ENCODE data around the gene EPHB6. TPM values are rescaled to one million over a fixed set of nuclear protein-coding genes. Genes with fewer than 3 reads are reported as not detected.
A peak's percentile ranks its signal among the peaks of the same experiment; 100 is the strongest.

EPHB6 gene
- total and polyA plus RNA-seq, 4 donors, result 15.6 to 54.6 (median 33.9) TPM

DNA sequence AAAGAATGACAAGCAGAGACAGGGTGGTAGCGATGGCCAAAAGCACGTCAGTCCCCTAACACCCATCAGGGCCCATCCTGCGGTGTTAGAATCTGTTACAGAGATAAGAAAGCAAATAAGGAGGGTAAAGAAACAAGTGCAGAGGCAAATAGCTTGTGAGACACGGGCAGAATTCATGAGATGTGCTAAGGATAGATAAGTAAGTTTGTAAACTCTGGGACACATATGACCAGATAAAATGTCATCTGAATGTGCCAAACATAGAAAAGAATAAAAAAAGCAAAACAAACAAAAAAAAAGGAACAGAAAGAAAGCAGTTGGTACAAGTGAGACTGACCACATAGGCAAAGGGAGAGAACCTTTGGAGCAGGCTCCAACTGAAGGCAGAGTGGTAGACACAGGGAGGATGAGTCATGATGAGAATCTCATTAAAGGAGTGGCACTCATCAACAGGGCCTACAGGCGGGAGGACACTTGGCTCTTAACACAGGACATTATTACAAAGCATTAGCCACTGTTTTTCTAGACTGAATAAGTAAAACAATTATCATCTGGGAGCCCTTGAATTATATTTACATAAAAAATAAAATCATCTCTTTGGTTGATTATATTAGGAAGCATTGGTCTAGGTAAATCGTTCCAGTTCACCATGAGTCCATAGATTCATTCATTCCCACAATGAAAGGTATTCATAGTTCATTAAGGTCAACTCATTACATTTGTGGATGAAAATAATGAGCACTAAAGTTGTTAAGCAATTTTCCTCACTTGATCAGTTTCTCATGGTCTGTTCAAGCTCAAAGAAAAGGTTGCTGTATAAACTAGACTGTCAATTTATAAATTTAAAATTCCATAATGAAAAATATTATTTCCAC, 21.5 kb upstream of the EPHB6 start:
- WGBS (ENCODE audit: insufficient coverage), result 73% methylated on average over 2 of the region's 6 CpGs
- Histone ChIP-seq H3K27me3 (ENCODE audit: control insufficient read depth, insufficient read depth, low read length) (no peaks in the 10 kb centered on the region), H3K9me3 (ENCODE audit: control insufficient read depth, insufficient read depth, low read length) (no peaks in the 10 kb centered on the region), H3K4me3 (ENCODE audit: low read depth, low read length) (no peak overlapping the region), H3K36me3 (ENCODE audit: control insufficient read depth, insufficient read depth, low read length) (no peaks in the 10 kb centered on the region), H3K4me1 (ENCODE audit: control insufficient read depth, insufficient read depth, low read length) (no peaks in the 10 kb centered on the region), H3K27ac (ENCODE audit: low read depth, low read length) (no peak overlapping the region)
- DNase-seq (ENCODE audit: low read depth in 4 of 6, low spot score in 6 of 6), result no peak

DNA sequence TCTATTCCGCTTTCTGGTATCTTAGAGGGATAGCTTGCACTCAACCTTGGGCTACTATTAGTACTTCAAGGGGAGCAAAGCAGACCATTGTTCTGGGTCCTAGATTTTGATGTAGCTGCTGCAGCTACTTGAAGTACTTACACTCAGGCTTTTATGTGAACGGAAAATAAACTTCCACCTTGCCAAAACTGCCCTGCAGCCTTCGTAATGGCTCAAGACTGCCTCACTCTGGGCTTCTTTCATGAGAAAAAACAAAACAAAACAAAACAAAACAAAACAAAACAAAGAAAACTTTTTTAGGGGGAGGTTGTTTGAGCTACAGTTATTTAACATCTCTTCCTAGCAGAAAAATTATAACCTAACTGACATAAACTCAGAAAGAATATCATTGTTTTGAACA, 19.4 kb upstream of the EPHB6 start:
- Histone ChIP-seq H3K9me3 (ENCODE audit: control insufficient read depth, insufficient read depth, low read length) (no peaks in the 10 kb centered on the region), H3K27me3 (ENCODE audit: control insufficient read depth, insufficient read depth, low read length) (no peaks in the 10 kb centered on the region), H3K4me3 (ENCODE audit: low read depth, low read length) (no peak overlapping the region), H3K27ac (ENCODE audit: low read depth, low read length) (no peak overlapping the region), H3K36me3 (ENCODE audit: control insufficient read depth, insufficient read depth, low read length) (no peaks in the 10 kb centered on the region), H3K4me1 (ENCODE audit: control insufficient read depth, insufficient read depth, low read length) (no peaks in the 10 kb centered on the region)
- 0% methylated on average over 1 of the region's 3 CpGs for WGBS (ENCODE audit: insufficient coverage)
- no peak for DNase-seq (ENCODE audit: low read depth in 4 of 6, low spot score in 6 of 6)

DNA sequence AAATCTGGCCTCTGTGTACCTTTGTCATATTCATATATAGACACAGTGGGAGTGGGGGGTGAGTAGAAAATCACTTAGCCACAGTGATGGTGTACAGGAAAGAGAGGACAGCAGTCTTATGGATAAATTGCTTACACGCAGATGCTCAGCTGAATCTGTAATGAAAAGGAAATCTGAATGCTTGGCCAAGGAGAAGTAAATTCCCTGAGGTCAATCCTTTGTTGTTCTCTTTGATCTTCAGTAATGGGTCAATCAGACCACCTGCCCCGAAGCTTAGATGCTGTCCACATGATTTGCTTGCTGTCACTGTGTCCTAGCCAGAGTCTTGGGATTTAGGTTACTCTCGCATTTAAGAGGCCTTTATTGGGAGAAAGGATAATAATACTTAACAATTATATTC, 18.4 kb upstream of the EPHB6 start:
- no peak overlapping the region for H3K27ac ChIP-seq (ENCODE audit: low read depth, low read length)
- H3K36me3 ChIP-seq (ENCODE audit: control insufficient read depth, insufficient read depth, low read length), result no peaks in the 10 kb centered on the region
- H3K4me1 ChIP-seq (ENCODE audit: control insufficient read depth, insufficient read depth, low read length), result no peaks in the 10 kb centered on the region
- H3K9me3 ChIP-seq (ENCODE audit: control insufficient read depth, insufficient read depth, low read length), result no peaks in the 10 kb centered on the region
- H3K27me3 ChIP-seq (ENCODE audit: control insufficient read depth, insufficient read depth, low read length), result no peaks in the 10 kb centered on the region
- DNase-seq (ENCODE audit: low read depth in 4 of 6, low spot score in 6 of 6), result no peak
- 77% methylated on average over 2 of the region's 3 CpGs for WGBS (ENCODE audit: insufficient coverage)
- H3K4me3 ChIP-seq (ENCODE audit: low read depth, low read length), result no peak overlapping the region

DNA sequence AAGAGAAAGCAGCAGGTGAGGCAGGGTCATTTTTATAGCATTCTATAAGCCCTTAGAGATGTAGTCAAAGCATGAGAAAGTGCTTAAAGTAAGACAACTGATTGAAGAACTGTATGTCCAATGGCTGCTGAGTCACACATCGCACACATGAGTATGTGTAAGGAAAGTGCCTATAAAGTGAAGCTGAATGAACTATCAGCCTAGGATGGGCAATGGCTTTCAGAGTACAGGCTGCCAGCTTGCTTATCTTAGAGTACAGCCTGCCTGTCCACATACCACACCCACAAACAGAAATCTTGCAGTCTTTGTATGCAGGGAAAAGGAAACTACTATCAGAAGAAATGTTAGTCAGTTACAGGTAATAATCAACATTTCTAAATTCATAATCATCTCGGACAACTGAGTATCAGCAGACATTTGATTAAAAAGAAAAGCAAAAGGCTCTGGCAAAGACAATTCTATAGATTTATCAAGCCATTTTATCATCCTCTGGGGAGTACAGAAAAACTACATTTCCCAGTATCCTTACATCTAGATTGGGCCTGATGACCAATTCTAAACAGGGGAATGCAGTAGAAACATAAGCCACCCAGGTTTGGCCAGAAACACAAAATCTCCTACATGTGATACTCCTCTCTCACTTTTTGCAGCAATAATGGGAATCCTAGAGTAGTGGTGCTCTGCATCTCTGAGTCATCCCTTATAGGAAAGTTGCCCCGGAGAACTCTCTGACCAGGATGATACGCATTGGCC, 16.2 kb upstream of the EPHB6 start:
- Histone ChIP-seq H3K4me3 (ENCODE audit: low read depth, low read length) (no peak overlapping the region), H3K9me3 (ENCODE audit: control insufficient read depth, insufficient read depth, low read length) (no peaks in the 10 kb centered on the region), H3K27ac (ENCODE audit: low read depth, low read length) (no peak overlapping the region), H3K4me1 (ENCODE audit: control insufficient read depth, insufficient read depth, low read length) (no peaks in the 10 kb centered on the region), H3K27me3 (ENCODE audit: control insufficient read depth, insufficient read depth, low read length) (no peaks in the 10 kb centered on the region), H3K36me3 (ENCODE audit: control insufficient read depth, insufficient read depth, low read length) (no peaks in the 10 kb centered on the region)
- no peak for DNase-seq (ENCODE audit: low read depth in 4 of 6, low spot score in 6 of 6)
- 100% methylated on average over 2 of the region's 4 CpGs for WGBS (ENCODE audit: insufficient coverage)

DNA sequence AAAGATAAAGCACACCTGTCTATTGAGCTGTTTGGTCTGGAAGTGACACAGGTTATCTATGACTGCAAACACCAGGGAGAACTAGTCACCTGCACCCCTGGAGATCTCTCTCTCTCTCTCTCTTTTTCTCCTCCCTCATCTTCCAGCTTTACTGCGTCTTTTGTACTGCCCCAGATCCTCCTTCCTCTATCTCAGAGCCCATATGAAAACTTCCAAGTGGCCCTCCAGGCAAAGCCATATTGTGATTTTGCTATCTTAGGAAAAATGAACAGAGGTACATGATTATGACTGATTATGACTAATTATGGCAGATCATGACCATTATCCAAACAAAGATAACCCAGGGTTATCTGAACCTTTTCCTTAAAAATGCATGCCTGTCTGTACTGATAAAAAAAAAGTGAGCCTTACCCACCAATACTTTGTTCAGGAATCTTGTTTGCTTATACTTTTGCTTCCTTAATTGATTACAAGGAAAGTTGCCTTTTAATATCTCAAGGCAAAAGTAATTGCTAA, 12.6 kb upstream of the EPHB6 start:
- H3K4me3 ChIP-seq (ENCODE audit: low read depth, low read length), result no peak overlapping the region
- 83% methylated on average over 1 of the region's 1 CpG for WGBS (ENCODE audit: insufficient coverage)
- H3K27ac ChIP-seq (ENCODE audit: low read depth, low read length), result no peak overlapping the region
- no peaks in the 10 kb centered on the region for H3K4me1 ChIP-seq (ENCODE audit: control insufficient read depth, insufficient read depth, low read length)
- no peak for DNase-seq (ENCODE audit: low read depth in 4 of 6, low spot score in 6 of 6)
- no peaks in the 10 kb centered on the region for H3K9me3 ChIP-seq (ENCODE audit: control insufficient read depth, insufficient read depth, low read length)
- H3K27me3 ChIP-seq (ENCODE audit: control insufficient read depth, insufficient read depth, low read length), result no peaks in the 10 kb centered on the region
- H3K36me3 ChIP-seq (ENCODE audit: control insufficient read depth, insufficient read depth, low read length), result no peaks in the 10 kb centered on the region

DNA sequence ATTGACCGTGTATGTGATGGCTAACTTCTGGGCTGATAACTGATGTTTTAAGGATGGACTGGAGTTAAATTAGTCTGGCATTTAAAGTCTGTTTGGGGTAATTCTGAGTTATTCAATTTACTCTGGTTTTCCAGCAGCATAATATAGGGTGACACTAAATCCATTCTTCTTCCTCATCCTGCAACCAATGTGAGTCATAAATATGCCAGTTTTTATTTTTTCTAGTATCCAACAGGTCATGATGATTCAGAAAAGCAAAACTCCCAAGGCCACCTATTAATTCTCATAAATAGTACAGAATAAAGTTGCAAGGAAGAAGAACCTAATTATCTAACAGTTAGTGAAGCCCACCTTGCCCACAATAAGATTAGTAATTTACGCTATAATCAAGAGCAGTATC, 7.5 kb upstream of the EPHB6 start:
- no peak overlapping the region for H3K27ac ChIP-seq (ENCODE audit: low read depth, low read length)
- H3K4me1 ChIP-seq (ENCODE audit: control insufficient read depth, insufficient read depth, low read length), result no peaks in the 10 kb centered on the region
- H3K36me3 ChIP-seq (ENCODE audit: control insufficient read depth, insufficient read depth, low read length), result no peaks in the 10 kb centered on the region
- H3K27me3 ChIP-seq (ENCODE audit: control insufficient read depth, insufficient read depth, low read length), result no peaks in the 10 kb centered on the region
- no CpG with 5 or more reads among the region's 2 CpGs for WGBS (ENCODE audit: insufficient coverage)
- no peak for DNase-seq (ENCODE audit: low read depth in 4 of 6, low spot score in 6 of 6)
- H3K9me3 ChIP-seq (ENCODE audit: control insufficient read depth, insufficient read depth, low read length), result no peaks in the 10 kb centered on the region
- H3K4me3 ChIP-seq (ENCODE audit: low read depth, low read length), result no peak overlapping the region

DNA sequence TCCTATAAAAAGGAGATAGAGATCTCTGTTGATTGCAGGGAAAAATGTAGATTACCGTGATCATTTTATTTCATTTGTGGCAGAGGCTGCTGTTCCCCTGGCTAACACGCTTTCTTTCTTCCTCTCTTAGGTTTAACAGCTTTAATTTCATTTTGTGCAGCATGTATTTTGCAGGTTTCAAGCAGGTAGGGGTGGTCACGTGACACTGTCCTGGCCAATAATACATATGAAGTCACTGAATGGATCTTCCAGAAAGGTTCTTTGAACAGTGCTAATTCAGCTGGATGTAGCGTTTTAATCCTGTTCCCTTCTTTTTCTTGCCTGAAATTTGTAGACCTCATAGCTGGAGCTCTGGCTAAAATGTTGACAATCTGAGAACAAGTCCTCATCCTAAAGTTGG, 3.6 kb upstream of the EPHB6 start:
- 93% methylated on average over 4 of the region's 4 CpGs for WGBS (ENCODE audit: insufficient coverage)
- Histone ChIP-seq H3K4me3 (ENCODE audit: low read depth, low read length) (no peak overlapping the region), H3K9me3 (ENCODE audit: control insufficient read depth, insufficient read depth, low read length) (no peaks in the 10 kb centered on the region), H3K36me3 (ENCODE audit: control insufficient read depth, insufficient read depth, low read length) (no peaks in the 10 kb centered on the region), H3K27ac (ENCODE audit: low read depth, low read length) (no peak overlapping the region), H3K4me1 (ENCODE audit: control insufficient read depth, insufficient read depth, low read length) (peaks cover 19% of the 10 kb centered on the region), H3K27me3 (ENCODE audit: control insufficient read depth, insufficient read depth, low read length) (peaks cover 2% of the 10 kb centered on the region)
- DNase-seq (ENCODE audit: low read depth in 4 of 6, low spot score in 6 of 6), result no peak

DNA sequence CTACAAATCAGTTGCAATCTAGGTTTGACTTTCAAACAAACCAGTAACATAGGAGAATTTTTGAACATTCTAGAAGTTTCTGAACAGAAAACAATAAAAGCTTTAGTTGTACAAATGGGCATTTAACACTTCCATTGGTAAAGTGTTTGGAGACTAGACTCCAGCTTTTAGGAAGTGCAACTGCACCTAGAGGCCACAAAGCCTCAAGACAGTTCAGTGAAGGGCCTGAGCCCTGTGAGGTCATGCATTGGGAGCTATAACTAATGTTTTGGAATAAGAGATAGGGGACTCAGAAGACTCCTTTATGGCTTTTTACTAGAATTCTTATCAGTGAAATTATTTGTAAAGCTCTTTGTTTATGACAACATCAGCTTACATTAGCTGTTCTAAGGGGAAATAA, 3.0 kb upstream of the EPHB6 start:
- Histone ChIP-seq H3K27ac (ENCODE audit: low read depth, low read length) (no peak overlapping the region), H3K27me3 (ENCODE audit: control insufficient read depth, insufficient read depth, low read length) (peaks cover 2% of the 10 kb centered on the region), H3K4me1 (ENCODE audit: control insufficient read depth, insufficient read depth, low read length) (peaks cover 25% of the 10 kb centered on the region), H3K9me3 (ENCODE audit: control insufficient read depth, insufficient read depth, low read length) (no peaks in the 10 kb centered on the region), H3K36me3 (ENCODE audit: control insufficient read depth, insufficient read depth, low read length) (no peaks in the 10 kb centered on the region), H3K4me3 (ENCODE audit: low read depth, low read length) (no peak overlapping the region)
- DNase-seq (ENCODE audit: low read depth in 4 of 6, low spot score in 6 of 6), result no peak

DNA sequence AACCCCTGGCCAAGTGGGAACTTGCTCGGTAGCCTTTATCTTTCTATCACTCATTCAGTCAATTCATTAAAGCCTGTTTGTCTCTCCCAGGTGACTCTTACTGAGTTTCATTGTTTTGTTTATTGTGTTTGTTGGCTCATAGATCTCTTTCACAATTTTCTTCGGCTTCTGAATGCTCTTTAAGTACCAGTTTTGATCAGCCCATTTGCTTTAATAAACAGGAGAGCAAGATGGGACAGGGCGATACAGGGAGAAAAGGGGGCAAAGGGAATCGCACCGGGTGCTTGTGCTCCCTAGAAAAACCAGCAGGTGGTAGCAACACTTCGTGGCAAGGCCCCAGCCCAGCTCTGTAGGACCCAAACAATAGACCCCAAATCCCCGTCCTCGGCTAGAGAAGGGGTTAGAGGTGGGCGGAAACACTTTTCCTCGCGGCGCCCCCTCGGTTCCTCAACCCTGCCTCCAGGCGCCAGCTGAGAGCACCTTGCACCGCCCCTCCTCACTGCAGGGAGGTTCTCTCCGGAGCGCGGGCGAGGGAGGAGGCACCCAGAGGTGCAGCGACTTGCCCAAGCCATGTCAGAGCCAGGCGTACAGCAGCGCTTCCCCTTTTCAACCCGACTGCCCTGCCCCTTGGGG, 1.0 kb upstream of the EPHB6 start:
- Histone ChIP-seq H3K27me3 (ENCODE audit: control insufficient read depth, insufficient read depth, low read length) (peaks cover 2% of the 10 kb centered on the region), H3K27ac (ENCODE audit: low read depth, low read length) (peak overlapping the region; percentile 67), H3K36me3 (ENCODE audit: control insufficient read depth, insufficient read depth, low read length) (no peaks in the 10 kb centered on the region), H3K4me3 (ENCODE audit: low read depth, low read length) (peak overlapping the region; percentile 78), H3K4me1 (ENCODE audit: control insufficient read depth, insufficient read depth, low read length) (peaks cover 27% of the 10 kb centered on the region), H3K9me3 (ENCODE audit: control insufficient read depth, insufficient read depth, low read length) (no peaks in the 10 kb centered on the region)
- DNase-seq (ENCODE audit: low read depth in 4 of 6, low spot score in 6 of 6), result peak in 5 of 6 donors; percentile 52 to 95 (median 61)
- 0% methylated on average over 20 of the region's 23 CpGs for WGBS (ENCODE audit: insufficient coverage)
